GM18909 (cell line): ENCODE measurements around the gene OR4F3.
"Not testable (repeated sequence)": the region's sequence is repeated elsewhere in the genome, so short reads cannot be mapped to it uniquely, and the experiment has no call there.

Experiments used
- ATAC-seq: cut with Tn5 transposase; IDR thresholded peaks from one replicate; pipeline ENCODE4 v1.9.1; 2021; ENCODE audit warnings: mild to moderate bottlenecking; ENCODE audit not compliant: unreplicated experiment, poor library complexity

The OR4F3 gene

GRCh38 chr5:181366968-181367367, at the start of gene OR4F3:
Gene OR4F3, plus strand, starts transcription at chr5:181367268.
- not testable (repeated sequence) for ATAC-seq
